Stimulated activated memory B cell treated with anti-CD40 and anti-IgM and Interleukin-4, amounts not matched to agents 10 μg/mL and 1 μg/mL and 100 μg/mL, for 72 hours (primary cell): ENCODE results near the gene EI24.
A peak's percentile ranks its signal among the peaks of the same experiment; 100 is the strongest.
"Not testable (repeated sequence)": the region's sequence is repeated elsewhere in the genome, so short reads cannot be mapped to it uniquely, and the experiment has no call there.

Experiments used
- ATAC-seq: fragments of 150-1000 bp; cut with Tn5 transposase; 2 replicates; pipeline ENCODE4 v1.10.0; 2021
- H3K27ac Mint-ChIP-seq: one replicate; pipeline ENCODE4 v1.8.0; 2022; ENCODE audit warnings: mild to moderate bottlenecking, mixed read lengths
- H3K27me3 Mint-ChIP-seq: one replicate; pipeline ENCODE4 v1.8.0; 2022; ENCODE audit warnings: mixed read lengths
- H3K36me3 Mint-ChIP-seq: one replicate; pipeline ENCODE4 v1.8.0; 2022; ENCODE audit warnings: mixed read lengths
- H3K4me1 Mint-ChIP-seq: one replicate; pipeline ENCODE4 v1.8.0; 2022; ENCODE audit warnings: mixed read lengths
- H3K4me3 Mint-ChIP-seq: one replicate; pipeline ENCODE4 v1.8.0; 2022; ENCODE audit warnings: mild to moderate bottlenecking, moderate library complexity, mixed read lengths
- H3K9me3 Mint-ChIP-seq: one replicate; pipeline ENCODE4 v1.8.0; 2022; ENCODE audit warnings: mixed read lengths

Gene EI24

DNA sequence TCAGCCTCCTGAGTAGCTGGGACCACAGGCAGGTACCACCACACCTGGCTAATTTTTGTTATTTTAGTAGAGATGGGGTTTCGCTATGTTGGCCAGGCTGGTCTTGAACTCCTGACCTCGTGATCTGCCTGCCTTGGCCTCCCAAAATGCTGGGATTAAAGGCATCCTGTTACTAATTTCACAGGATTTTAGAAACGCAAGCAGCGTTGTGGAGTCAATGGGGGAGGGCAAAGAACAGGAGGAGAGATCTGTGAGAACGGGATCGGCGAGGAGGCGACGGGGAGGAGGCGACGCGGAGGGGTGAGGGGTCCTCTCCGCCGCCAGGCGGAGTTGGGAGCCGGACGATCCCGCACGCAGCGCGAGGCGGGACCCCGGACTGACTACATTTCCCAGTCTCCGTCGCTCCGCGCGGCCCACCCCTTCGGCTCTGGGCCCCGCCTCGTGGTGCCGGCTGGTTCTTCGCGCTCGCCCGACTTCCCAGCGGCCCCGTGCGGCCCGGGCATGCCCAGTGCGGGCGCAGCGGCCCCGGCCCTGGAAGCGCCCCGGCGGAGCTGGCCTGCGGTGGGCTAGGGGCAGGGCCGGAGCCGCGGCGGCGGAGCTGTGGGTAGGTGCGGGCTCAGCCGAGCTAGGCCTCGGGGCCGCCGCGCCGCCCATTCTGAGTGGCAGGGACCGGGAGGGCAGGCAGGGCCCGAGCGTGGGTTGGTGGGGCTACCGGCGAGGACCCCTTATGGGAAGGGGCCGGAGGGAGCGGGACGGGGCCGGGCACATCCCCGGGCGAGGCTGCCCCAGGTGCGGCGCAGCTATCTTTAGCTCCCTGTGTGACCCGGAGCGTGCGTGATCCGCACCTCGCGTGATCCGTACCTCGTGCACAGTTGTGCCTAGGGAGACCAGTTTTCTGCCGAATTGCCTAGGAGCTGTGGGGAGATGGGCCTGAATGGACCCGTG is at the start of gene EI24:
TSS of gene EI24 (plus strand) at position 508 of the 945 bp plus-strand sequence. CDS start 3,051 bp downstream, outside the sequence.
- ATAC-seq: peak; percentile 99
- Mint-ChIP-seq H3K4me1 (peaks cover 13% of the 10 kb centered on the region), H3K27me3 (no peaks in the 10 kb centered on the region), H3K4me3 (peak within 1 kb of the TSS; percentile 90), H3K36me3 (peaks cover 13% of the 10 kb centered on the region), H3K27ac (peak within 1 kb of the TSS; percentile 85), H3K9me3 (no peaks in the 10 kb centered on the region)

DNA sequence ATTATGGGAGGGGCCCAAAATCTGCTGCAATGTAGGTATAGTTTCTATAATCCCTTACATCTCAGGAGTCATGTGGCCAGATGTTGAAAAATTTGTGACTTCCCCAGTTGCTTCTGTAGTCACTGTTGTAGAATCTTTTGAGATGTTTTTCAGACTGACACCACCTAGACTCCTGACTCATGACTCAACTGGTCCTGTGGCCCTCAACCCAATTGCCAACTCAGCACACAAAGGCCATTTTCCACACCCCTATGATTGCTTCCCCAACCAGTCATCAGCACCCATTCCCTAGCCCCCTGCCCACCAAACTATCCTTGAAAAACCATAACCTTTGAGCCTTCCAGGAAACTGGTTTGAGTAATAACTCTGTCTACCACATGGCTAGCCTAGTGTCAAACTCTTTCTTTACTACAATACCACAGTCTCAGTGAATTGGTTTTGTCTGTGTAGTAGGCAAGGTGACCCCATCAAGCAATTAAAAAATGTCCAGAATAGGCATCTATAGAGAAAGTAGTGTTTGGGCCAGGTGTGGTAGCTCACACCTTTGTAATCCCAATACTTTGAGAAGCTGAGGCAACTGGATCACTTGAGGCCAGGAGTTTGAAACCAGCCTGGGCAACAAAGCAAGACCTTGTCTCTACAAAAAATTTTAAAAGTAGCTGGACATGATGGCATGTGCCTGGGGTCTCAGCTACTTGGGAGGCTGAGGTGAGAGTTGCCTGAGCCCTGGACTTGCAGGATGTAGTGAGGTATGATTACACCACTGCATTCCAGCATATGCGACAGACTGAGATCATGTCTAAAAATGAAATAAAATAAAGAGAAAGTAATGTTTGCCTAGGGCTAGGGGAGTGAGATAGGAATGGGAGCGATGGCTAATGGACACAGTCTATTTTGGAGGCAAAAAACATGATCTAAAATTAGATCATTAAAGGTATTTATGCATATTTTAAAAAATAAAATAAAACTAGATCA is 49.1 kb upstream of the EI24 start:
- peaks cover 6% of the 10 kb centered on the region for H3K4me1 Mint-ChIP-seq
- H3K9me3 Mint-ChIP-seq: peaks cover 8% of the 10 kb centered on the region
- no peak overlapping the region for H3K4me3 Mint-ChIP-seq
- no peaks in the 10 kb centered on the region for H3K27me3 Mint-ChIP-seq
- no peak overlapping the region for H3K27ac Mint-ChIP-seq
- ATAC-seq: no peak
- peaks cover under 1% of the 10 kb centered on the region for H3K36me3 Mint-ChIP-seq

DNA sequence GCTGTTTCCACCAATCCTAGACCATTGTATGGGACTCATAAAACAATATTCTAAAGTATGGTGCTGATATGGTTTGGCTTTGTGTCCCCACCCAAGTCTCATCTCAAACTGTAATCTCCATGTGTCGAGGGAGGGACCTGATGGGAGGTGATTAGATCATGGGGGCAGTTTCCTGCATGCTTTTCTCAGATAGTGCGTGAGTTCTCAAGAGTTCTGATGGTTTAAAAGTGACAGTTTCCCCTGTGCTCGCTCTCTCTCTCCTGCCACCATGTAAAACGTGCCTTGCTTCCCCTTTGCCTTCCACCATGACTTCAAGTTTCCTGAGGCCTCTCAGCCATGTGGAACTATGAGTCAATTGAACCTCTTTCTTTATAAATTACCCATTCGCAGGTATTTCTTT is 44.0 kb upstream of the EI24 start:
- H3K4me1 Mint-ChIP-seq: no peaks in the 10 kb centered on the region
- H3K4me3 Mint-ChIP-seq: no peak overlapping the region
- peaks cover 11% of the 10 kb centered on the region for H3K9me3 Mint-ChIP-seq
- no peak for ATAC-seq
- H3K27ac Mint-ChIP-seq: no peak overlapping the region
- H3K36me3 Mint-ChIP-seq: peaks cover 6% of the 10 kb centered on the region
- H3K27me3 Mint-ChIP-seq: no peaks in the 10 kb centered on the region

DNA sequence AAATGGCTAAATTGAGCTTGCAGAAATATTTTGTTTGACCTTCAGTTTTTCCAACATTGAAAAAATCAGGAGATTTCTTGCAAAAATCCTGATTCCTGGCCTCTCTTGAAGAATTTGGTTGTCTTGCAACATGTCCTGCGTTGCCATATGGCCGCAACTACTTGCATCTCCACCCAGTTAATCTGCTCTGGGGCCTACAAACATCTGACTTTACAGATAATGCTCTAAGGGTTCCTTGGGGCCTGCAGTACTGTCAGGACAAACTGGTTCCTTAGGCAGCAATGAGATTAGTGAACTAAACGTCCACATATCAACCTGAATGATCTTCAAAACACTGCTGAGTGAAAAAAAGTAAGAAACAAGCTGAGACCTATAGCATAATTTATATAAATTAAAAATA is 36.6 kb upstream of the EI24 start:
- Mint-ChIP-seq H3K27me3 (peaks cover 20% of the 10 kb centered on the region), H3K4me1 (no peaks in the 10 kb centered on the region), H3K4me3 (no peak overlapping the region), H3K9me3 (peaks cover 3% of the 10 kb centered on the region), H3K36me3 (no peaks in the 10 kb centered on the region), H3K27ac (no peak overlapping the region)
- no peak for ATAC-seq

DNA sequence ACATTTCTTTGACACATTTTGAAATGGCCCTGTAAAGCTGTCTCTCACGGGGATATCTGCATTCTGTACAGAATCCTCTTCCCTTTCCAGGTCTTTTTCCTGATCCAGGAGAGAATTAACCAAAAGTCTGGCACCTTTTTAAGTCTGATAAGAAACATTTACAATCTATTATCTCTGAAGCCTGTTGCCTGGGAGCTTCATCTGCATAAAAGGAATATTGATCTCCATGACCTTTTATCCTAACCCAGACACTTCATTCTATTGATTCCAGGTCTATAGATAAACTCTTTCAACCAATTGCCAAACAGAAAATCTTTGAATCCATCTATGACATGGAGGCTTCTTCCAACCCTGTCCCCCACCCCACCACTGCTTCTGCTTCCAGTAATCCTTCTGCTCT is 33.7 kb upstream of the EI24 start:
- no peaks in the 10 kb centered on the region for H3K36me3 Mint-ChIP-seq
- ATAC-seq: no peak

DNA sequence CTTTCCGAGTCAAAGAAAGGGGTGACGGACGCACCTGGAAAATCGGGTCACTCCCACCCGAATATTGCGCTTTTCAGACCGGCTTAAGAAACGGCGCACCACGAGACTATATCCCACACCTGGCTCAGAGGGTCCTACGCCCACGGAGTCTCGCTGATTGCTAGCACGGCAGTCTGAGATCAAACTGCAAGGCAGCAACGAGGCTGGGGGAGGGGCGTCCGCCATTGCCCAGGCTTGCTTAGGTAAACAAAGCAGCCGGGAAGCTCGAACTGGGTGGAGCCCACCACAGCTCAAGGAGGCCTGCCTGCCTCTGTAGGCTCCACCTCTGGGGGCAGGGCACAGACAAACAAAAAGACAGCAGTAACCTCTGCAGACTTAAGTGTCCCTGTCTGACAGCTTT is 32.4 kb upstream of the EI24 start:
- H3K27me3 Mint-ChIP-seq: peaks cover 20% of the 10 kb centered on the region
- H3K27ac Mint-ChIP-seq, H3K36me3 Mint-ChIP-seq, H3K4me1 Mint-ChIP-seq, ATAC-seq, H3K9me3 Mint-ChIP-seq, H3K4me3 Mint-ChIP-seq: not testable (repeated sequence)

More for the DNA sequence above, 33.7 kb upstream of the EI24 start:
- H3K4me3 Mint-ChIP-seq: no peak overlapping the region
- H3K27me3 Mint-ChIP-seq: peaks cover 20% of the 10 kb centered on the region
- H3K9me3 Mint-ChIP-seq: no peaks in the 10 kb centered on the region
- H3K4me1 Mint-ChIP-seq: no peaks in the 10 kb centered on the region
- H3K27ac Mint-ChIP-seq: no peak overlapping the region

DNA sequence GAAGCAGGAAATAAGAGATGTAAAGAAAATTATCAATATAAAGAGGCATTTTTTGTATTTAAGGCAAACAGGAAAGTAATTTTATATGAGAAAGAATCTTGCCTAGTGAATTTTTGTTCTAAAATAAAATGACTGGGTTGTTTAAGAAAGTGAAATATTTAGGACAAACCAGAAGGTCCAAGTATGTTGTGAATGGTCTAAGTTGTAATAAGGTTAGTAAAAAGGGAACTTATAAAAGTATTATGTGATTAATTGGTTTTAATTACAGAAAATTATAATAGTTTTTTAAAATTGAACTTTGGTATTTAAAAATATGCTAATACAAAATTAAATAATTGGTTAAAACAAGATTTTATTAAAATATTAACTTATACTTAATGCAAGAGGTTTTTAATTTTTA is 26.6 kb upstream of the EI24 start:
- H3K9me3 Mint-ChIP-seq: peaks cover 11% of the 10 kb centered on the region
- ATAC-seq: no peak
- H3K27me3 Mint-ChIP-seq: peaks cover 10% of the 10 kb centered on the region
- H3K4me3 Mint-ChIP-seq: no peak overlapping the region
- no peaks in the 10 kb centered on the region for H3K4me1 Mint-ChIP-seq
- H3K36me3 Mint-ChIP-seq: no peaks in the 10 kb centered on the region
- no peak overlapping the region for H3K27ac Mint-ChIP-seq

DNA sequence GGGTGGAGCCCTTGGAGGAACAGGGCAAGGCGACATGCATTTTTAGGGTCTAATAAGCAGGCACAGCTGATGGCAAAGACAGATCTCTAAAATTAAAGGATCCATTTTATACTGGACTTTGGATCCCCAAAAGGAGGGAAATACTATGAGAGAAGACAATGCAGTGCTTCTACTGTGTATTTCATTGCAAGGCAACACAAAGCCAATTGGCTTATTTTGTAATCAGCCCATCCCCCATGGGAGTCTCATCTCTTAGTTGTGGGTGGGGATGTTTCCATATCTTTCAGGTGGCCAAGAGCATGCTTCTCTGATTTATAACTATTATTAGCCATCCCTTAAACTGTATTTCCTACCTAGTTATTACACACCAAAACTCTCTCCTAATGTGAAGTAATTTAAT is 18.5 kb upstream of the EI24 start:
- Mint-ChIP-seq H3K4me1 (no peaks in the 10 kb centered on the region), H3K27me3 (peaks cover 13% of the 10 kb centered on the region), H3K27ac (no peak overlapping the region), H3K4me3 (no peak overlapping the region), H3K36me3 (peaks cover 7% of the 10 kb centered on the region), H3K9me3 (peaks cover 15% of the 10 kb centered on the region)
- no peak for ATAC-seq

DNA sequence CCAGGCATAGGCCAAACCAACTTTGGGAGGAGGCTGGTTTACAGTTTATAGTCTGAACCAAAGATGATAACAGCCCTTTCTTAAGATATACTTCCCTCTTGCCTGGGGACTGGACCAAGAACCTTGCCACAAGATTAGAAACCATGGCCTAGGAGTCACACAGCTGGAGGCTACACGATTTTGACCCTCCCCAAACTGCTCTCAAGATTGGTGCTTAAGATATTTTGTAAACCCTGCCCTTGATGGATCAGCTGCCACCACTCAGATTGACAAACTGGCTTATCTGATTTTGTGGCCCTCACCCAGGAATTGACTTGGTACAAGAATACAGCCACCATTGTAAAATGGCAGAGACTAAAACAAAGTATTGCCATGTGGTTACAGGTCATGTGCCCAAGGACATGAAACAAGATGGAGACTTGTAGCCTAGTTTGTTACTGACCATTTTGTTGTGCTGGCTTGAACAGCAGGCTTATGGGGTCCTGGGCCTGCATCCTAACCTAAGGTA is 17.4 kb upstream of the EI24 start:
- no peak for ATAC-seq
- Mint-ChIP-seq H3K27ac (no peak overlapping the region), H3K36me3 (peaks cover 7% of the 10 kb centered on the region), H3K27me3 (peaks cover 12% of the 10 kb centered on the region), H3K4me1 (no peaks in the 10 kb centered on the region), H3K9me3 (peaks cover 15% of the 10 kb centered on the region), H3K4me3 (no peak overlapping the region)

DNA sequence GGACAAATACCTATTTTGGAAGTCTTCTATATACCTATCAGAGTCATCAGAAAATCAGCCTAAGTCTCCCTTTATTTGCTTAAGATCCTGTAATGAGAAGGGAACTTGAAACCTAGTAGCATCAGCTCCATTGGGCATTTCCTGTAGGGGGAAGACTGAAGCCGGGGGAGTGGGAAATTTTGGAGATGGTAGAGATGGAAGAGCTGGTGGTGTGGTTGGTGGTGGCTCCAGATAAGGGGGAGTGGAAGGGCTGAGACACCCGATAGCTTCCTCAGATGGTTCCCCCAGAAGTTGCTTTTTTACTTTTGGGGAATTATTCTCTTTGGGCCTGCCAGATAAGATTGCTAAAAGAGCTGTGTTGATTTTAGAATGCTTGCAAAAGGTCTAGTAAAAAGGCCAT is 16.4 kb upstream of the EI24 start:
- Mint-ChIP-seq H3K9me3 (peaks cover 15% of the 10 kb centered on the region), H3K27ac (no peak overlapping the region), H3K36me3 (peaks cover 7% of the 10 kb centered on the region), H3K27me3 (peaks cover 2% of the 10 kb centered on the region), H3K4me1 (no peaks in the 10 kb centered on the region), H3K4me3 (no peak overlapping the region)
- ATAC-seq: no peak

DNA sequence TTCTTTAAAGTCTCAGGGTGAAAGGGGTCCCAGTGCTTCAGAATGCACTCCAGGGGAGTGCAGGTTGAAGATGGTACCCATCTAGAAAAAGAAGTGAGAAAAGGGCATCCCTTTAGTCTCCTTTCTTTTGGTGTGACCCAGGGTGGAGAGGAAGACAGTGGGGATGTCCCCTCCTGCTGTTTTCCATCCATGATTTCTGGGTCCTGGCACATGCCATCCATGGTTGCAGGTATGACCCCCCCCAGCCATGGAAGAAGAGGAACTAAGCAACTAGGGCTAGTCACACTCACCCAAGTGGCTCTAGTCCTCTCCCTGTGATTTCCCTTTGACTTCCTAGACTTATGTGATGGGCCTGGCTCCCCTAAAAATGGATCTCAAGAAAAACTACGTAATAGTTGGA is 15.9 kb upstream of the EI24 start:
- H3K9me3 Mint-ChIP-seq: peaks cover 15% of the 10 kb centered on the region
- no peak overlapping the region for H3K27ac Mint-ChIP-seq
- H3K27me3 Mint-ChIP-seq: no peaks in the 10 kb centered on the region

DNA sequence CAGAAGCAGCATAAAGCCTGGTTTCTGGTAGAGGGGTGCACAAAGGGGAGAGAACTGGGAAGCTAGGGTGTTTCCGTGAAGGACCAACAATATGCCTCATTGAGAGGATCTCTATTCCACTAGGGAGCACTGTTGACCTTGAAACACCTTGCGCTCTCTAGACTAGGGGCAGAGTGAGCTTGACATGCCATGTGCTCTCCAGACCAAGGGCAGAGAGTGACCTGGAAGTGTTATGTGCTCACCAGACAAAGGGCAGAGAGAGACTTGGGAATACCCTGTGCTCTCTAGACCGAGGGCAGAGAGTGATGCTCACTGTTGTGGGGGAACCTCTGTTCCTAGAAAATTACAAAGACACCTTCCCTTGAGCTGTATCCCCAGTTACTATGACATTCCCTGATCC is 15.2 kb upstream of the EI24 start:
- no peak overlapping the region for H3K4me3 Mint-ChIP-seq
- no peaks in the 10 kb centered on the region for H3K27me3 Mint-ChIP-seq
- ATAC-seq: no peak
- H3K9me3 Mint-ChIP-seq: peaks cover 15% of the 10 kb centered on the region
- H3K4me1 Mint-ChIP-seq: no peaks in the 10 kb centered on the region
- H3K27ac Mint-ChIP-seq: no peak overlapping the region
- H3K36me3 Mint-ChIP-seq: peaks cover 7% of the 10 kb centered on the region

More for the DNA sequence above, 15.9 kb upstream of the EI24 start:
- no peak for ATAC-seq
- Mint-ChIP-seq H3K4me1 (no peaks in the 10 kb centered on the region), H3K4me3 (no peak overlapping the region), H3K36me3 (peaks cover 7% of the 10 kb centered on the region)

DNA sequence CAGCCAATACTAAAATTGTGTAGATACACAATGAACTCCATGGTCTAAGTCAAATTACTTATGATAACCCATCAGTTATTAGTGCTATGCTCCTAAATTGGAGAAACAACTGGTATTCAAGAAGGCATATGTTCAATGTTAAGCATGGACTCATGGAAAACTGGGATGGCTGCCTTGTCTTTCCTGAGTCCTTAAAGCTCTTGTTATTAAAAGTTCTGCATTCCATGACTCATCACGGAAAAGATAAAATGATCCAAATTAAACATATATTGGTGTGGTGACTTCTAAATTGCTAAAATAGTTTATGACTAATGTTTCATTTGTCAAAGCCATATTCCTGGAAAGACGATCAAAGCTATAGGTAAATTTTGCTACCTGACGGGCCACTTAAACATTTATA is 9.4 kb upstream of the EI24 start:
- no peak overlapping the region for H3K4me3 Mint-ChIP-seq
- H3K4me1 Mint-ChIP-seq: no peaks in the 10 kb centered on the region
- no peaks in the 10 kb centered on the region for H3K27me3 Mint-ChIP-seq
- ATAC-seq: no peak
- no peaks in the 10 kb centered on the region for H3K36me3 Mint-ChIP-seq
- no peak overlapping the region for H3K27ac Mint-ChIP-seq
- no peaks in the 10 kb centered on the region for H3K9me3 Mint-ChIP-seq

DNA sequence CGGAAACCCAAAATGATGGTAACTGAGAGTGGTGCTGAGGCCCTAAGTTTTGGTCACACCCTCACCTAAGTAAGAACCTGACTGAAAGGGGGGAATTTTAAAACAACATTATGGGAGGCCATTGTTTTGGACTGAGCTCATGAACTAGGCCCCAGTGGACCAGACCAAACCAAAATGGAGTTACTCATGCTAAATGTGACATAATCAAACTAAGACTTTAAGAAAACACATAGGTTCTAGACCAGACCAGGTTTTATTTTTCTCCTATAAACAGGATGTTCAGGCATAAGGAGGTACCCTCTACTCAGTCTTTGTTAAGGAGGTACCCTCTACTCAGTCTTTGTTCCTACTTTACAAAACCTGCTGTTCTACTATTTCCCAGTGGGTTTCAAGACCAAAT is 7.4 kb upstream of the EI24 start:
- H3K4me1 Mint-ChIP-seq: no peaks in the 10 kb centered on the region
- H3K36me3 Mint-ChIP-seq: no peaks in the 10 kb centered on the region
- H3K27me3 Mint-ChIP-seq: no peaks in the 10 kb centered on the region
- no peak for ATAC-seq
- H3K27ac Mint-ChIP-seq: no peak overlapping the region
- H3K9me3 Mint-ChIP-seq: no peaks in the 10 kb centered on the region
- H3K4me3 Mint-ChIP-seq: no peak overlapping the region

DNA sequence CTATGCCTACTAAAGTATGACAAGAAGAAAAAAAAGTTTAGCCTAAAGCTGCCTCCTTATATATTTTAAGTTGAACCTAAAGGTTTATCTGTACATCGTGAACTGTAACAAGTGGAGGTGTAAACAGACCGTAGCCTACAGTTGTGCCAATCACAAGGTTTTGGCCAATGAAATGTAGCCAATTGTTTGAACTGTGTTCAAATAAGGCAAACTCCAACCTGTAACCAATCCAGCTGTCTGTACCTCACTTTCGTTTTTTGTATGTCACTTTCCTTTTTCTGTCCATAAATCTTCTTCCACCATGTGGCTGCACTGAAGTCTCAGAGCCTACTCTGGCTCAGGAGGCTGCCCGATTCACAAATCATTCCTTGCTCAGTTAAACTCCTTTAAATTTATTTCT is 6.8 kb upstream of the EI24 start:
- no peak for ATAC-seq
- H3K4me1 Mint-ChIP-seq: no peaks in the 10 kb centered on the region
- H3K9me3 Mint-ChIP-seq: no peaks in the 10 kb centered on the region
- no peaks in the 10 kb centered on the region for H3K27me3 Mint-ChIP-seq
- no peak overlapping the region for H3K27ac Mint-ChIP-seq
- no peak overlapping the region for H3K4me3 Mint-ChIP-seq
- H3K36me3 Mint-ChIP-seq: no peaks in the 10 kb centered on the region
